HFF-Myc (cell line): ENCODE results near the gene SAC3D1.
A peak's percentile ranks its signal among the peaks of the same experiment; 100 is the strongest.

Source experiments
- DNase-seq: peaks from one replicate; pipeline ENCODE4 v3.0.0-alpha.2; 2011; ENCODE audit warnings: low read depth; ENCODE audit errors: extremely low read depth
- H3K4me3 ChIP-seq: replicated peaks from 2 replicates; pipeline ENCODE4 v1.5.1; 2011; ENCODE audit warnings: low read depth, mild to moderate bottlenecking, control low read depth, low read length
- CTCF ChIP-seq: IDR thresholded peaks from 2 replicates; pipeline ENCODE4 v1.5.1; 2012; ENCODE audit warnings: mild to moderate bottlenecking, low read depth, low read length, control low read depth; ENCODE audit errors: missing control alignments

The SAC3D1 gene

GRCh38 chr11:65058012-65058411 is 17.0 kb downstream of the SAC3D1 start:
- H3K4me3 ChIP-seq = no peak overlapping the region
- no peak for DNase-seq
- no peak for TF ChIP-seq CTCF

- H3K4me3 ChIP-seq = no peak within 1 kb of the TSS
- no peak for TF ChIP-seq CTCF
- DNase-seq = no peak
These were observed 17.5 kb downstream of the SAC3D1 start, which contains the start of gene NAALADL1 for GRCh38 chr11:65058419-65059054. NAALADL1 (minus strand) TSS chr11:65058553; CDS start chr11:65058521, 32 bp downstream.

GRCh38 chr11:65059523-65059922 is 18.5 kb downstream of the SAC3D1 start:
- DNase-seq = no peak
- no peak for TF ChIP-seq CTCF
- H3K4me3 ChIP-seq = no peak overlapping the region

- no peak overlapping the region for H3K4me3 ChIP-seq
- no peak for TF ChIP-seq CTCF
- DNase-seq = no peak
These were observed 19.2 kb downstream of the SAC3D1 start for GRCh38 chr11:65059959-65060824.

GRCh38 chr11:65060913-65061408 is 20.0 kb downstream of the SAC3D1 start:
- no peak for DNase-seq
- no peak overlapping the region for H3K4me3 ChIP-seq
- peak; percentile 49 for TF ChIP-seq CTCF

DNA sequence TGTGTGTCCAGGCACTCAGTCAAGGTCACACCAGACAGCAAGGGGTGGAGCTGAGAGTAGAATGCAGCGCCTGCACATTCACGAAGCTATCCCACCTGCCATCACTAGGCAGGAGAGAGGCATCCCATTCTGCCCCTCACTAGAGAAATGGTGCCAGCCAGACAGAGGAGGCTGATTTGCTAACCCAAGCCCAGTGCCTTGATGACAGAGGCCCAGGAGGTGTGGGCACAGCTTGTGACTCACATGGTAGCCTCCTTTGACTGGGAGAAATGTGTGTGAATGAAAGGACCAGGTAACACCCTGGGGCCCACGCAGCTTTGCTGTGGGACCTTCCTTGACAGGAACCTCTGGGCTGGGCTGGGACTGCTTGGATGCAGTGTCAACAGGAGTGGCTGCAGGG is 22.5 kb downstream of the SAC3D1 start:
- no peak overlapping the region for H3K4me3 ChIP-seq
- TF ChIP-seq CTCF = no peak
- no peak for DNase-seq
